Activated CD4-positive, alpha-beta T cell treated with anti-CD3 and anti-CD28 coated beads, Interleukin-2, Interleukin-6, amounts not matched to agents 100 ng/mL and 50 ng/mL, durations not matched to agents 16 hours and 8 hours (primary cell): ENCODE measurements around the gene ATXN2L.
"Not testable (repeated sequence)": the region's sequence is repeated elsewhere in the genome, so short reads cannot be mapped to it uniquely, and the experiment has no call there.

Source experiments
- DNase-seq: peaks from one replicate; pipeline ENCODE4 v3.0.0-alpha.2; 2020

The ATXN2L gene

GRCh38 chr16:28837672-28838557, 15.1 kb downstream of the ATXN2L start:
- peak; percentile 27 for DNase-seq

- no peak for DNase-seq
Measured at GRCh38 chr16:28838558-28838918, 15.7 kb downstream of the ATXN2L start.

DNA sequence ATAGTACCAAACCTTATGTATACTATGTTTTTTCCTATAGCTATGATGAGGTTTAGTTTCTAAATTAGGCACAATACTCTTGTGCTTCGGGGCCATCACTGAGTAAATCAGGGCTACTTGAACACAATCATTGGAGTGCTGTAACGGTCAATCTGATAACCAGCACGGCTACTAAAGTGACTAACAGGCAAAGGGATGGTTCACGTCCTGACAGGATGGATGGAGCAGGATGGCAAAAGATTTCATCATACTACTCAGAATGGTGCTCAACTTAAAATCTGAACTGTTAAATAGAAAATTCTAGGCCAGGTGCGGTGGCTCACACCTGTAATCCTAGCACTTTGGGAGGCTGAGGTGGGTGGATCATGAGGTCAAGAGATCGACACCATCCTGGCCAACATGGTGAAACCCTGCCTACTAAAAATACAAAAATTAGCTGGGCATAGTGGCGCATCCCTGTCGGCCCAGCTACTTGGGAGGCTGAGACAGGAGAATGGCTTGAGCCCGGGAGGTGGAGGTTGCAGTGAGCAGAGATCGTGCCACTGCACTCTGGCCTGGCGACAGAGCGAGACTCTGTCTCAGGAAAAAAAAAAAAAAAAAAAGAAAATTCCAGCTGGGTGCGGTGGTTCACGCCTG, 16.3 kb downstream of the ATXN2L start:
- no peak for DNase-seq

DNA sequence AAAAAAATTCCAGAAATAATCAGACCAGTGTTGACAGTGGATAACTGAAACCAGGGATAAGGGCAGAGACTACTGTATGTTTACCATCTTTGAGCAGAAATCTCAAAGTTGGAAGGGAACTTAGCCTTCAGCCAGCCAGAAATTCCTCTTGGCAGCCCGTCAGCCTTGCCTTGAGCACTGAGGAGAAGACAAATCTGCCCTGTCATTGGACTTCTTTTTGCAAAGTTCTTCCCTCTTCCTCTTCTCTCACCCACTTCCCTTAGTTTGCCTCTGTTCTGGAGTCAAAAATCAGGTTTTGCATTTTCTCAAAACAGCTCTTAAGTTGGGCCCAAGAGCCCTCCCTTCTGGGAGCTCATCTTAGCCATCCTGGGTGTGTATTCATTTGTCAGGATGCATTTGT, 17.1 kb downstream of the ATXN2L start:
- DNase-seq: no peak

DNA sequence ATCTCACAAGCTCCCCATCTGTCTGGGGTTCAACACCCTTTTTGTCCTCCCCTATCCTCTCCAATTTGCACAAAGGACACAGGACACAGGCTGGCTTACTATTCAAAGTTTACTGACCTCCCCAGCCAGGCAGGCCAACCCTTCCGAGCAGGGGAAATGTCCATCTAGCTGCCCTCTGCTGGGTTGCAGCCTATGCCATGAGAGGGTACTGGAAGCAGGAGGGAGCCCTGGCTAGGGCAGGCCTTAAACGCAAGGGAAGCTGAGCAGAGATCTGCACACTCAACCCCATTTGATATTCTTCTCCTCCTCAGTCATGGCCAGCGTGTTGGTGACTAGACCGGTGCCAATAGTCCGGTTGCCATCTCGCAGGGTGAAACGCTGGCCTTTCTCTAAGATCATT, 19.9 kb downstream of the ATXN2L start:
- DNase-seq: no peak

DNA sequence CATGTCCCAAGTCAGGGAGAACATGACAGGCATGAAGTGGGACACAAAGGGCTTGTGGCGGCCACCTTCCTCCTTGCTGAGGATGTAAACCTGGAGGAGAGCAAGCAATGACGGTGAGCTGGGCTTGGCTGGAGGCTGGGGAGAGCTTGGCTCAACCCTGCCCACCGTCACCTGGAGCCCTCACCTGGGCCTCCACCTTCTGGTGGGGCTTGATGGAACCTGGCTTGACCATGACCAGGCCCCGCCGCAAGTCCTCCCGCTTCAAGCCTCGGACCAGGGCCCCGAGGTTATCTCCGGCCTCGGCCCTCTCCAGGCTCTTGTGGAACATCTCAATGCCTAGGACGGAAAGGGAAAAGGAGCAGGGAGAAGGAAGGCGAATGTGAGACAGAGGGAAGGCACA, 21.0 kb downstream of the ATXN2L start:
- no peak for DNase-seq

DNA sequence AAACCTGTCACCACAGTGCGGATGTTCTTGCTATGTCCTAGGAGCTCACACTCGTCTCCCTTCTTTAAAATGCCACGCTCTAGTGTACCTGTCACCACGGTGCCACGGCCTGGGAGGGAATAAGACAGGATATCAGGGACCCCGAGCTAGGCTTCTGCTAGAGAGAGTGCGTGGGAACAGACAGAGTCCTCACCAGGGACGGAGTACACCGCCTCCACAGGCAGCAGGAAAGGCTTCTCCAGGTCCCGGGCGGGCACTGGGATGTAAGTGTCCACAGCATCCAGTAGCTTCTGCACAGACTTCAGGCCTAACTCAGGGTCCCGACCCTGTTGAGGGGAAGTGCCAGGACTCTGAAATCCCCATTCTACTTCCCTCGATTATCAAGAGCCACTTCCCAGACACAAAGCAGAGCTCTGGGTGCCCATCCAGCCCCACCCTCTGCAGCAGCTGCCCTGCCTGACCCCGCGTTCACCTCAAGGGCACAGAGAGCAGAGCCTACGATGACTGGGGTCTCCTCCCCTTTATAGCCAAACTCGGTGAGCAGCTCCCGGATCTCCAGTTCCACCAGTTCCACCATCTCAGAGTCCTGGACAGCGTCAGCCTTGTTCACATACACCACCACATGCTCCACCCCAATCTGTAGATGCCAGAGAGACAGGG, 21.6 kb downstream of the ATXN2L start:
- no peak for DNase-seq

- peak; percentile 57 for DNase-seq
Measured at GRCh38 chr16:28845293-28845692, 22.5 kb downstream of the ATXN2L start.

DNA sequence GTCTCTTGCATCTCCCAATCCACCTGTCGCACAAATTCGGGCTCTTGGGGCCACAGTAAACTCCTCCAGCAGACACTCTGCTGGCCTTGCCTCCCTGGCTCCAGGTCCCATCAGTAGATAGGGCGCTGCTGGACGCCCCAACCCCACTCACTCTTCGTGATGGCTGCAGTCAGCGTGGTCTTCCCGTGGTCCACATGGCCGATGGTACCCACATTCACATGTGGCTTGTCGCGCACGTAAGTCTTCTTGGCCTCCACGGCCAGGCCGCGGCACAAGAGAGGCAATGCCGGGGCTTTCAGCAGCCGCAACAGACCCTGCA, 22.9 kb downstream of the ATXN2L start:
- DNase-seq: no peak

GRCh38 chr16:28846080-28846932, 23.5 kb downstream of the ATXN2L start, which contains the start of gene TUFM:
Gene TUFM, minus strand, starts transcription at chr16:28846348. Its CDS starts 79 bp downstream, at chr16:28846269.
- DNase-seq: peak; percentile 99

DNA sequence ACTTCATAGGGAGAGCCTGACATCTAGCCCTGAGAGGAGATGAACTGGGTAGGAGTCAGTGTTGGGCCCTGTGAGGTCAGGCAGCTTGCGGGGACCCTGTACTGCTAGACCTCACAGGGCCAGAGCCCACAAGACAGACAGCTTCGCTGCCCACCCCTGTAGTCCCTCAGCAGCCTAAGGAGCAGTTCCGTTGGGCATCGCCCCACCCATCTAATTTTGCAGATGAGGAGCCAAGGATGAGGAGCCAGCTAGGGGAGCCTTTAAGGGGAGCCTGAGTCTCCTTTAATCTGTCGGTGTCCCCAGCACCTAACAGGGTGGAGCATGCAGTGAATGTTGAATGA, 24.1 kb downstream of the ATXN2L start:
- DNase-seq: no peak

- DNase-seq: no peak
Measured at GRCh38 chr16:28858421-28858820, 35.6 kb downstream of the ATXN2L start.

GRCh38 chr16:28859326-28859725, 36.5 kb downstream of the ATXN2L start:
- DNase-seq: no peak

DNA sequence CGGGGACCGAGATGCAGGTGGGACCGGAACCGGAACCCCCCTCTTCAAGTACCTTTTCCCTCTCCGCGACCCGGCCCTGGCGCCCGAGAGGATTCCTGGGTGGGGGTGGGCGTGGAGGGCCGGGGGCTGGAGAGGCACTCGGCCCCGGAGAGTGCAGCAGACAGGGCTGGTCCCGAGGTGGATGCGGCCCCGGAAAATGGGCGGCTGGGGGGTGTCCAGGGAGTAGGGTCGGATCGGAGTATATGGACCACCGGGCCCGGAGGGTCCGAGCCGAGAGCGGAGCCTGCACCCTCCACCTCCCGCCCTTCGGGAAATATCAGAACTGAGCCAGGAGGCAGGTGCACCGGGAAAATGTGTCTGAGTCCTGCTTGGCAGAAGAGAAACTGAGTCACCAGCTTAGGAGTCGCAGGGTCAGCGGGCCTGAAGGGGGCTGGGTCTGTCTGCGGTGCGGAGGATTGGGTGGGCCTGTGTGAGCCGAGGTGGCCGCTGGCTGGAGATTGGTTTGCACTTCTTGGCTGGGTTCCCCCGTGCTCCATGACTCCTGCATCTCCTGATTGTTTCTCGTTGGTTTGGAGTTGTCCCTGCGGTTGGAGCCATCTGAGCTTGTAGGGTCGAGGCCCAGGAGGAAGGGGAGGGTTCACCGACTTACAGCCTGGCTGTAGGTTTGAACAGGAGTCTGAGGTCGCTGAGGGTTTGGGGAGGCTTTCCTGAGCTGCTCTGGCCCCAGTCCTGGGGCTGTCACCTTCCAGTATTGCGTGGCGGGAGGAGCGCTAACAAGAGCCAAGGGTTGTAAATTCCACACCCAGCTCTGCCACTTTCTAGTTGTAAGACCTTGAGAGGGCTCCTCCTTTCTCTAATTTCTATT, 41.4 kb downstream of the ATXN2L start:
- DNase-seq: no peak

GRCh38 chr16:28865001-28865688, 42.3 kb downstream of the ATXN2L start:
- no peak for DNase-seq

- no peak for DNase-seq
Measured at GRCh38 chr16:28865722-28866453, 43.1 kb downstream of the ATXN2L start.

- no peak for DNase-seq
Measured at GRCh38 chr16:28866454-28866804, 43.6 kb downstream of the ATXN2L start.

GRCh38 chr16:28867241-28867640, 44.4 kb downstream of the ATXN2L start:
- no peak for DNase-seq

- DNase-seq: not testable (repeated sequence)
Measured at GRCh38 chr16:28867646-28868045, 44.8 kb downstream of the ATXN2L start.

DNA sequence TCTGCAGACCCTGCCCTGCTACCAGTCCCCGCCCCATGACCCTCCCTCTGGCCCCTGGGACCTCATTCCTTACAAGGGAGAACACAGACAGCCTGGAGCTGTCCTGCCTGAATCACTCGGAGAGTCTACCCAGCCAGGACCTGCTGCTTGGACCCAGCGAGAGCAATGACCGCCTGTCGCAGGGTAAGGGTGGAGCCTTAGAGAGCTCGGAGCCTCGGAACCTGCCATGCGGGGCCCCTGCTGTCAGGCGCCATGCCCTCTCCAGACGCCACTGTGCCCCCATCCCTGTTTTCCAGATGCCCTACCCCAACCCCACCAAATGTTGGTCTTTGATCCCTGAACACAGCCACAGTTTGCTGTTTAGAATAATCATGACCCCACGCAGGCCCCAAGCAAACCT, 46.4 kb downstream of the ATXN2L start:
- no peak for DNase-seq

- DNase-seq: no peak
Measured at GRCh38 chr16:28872952-28873351, 50.2 kb downstream of the ATXN2L start.
